ENCODE measurements around the gene GOSR1.
"Not testable (repeated sequence)": the region's sequence is repeated elsewhere in the genome, so short reads cannot be mapped to it uniquely, and the experiment has no call there.

Gene GOSR1

DNA sequence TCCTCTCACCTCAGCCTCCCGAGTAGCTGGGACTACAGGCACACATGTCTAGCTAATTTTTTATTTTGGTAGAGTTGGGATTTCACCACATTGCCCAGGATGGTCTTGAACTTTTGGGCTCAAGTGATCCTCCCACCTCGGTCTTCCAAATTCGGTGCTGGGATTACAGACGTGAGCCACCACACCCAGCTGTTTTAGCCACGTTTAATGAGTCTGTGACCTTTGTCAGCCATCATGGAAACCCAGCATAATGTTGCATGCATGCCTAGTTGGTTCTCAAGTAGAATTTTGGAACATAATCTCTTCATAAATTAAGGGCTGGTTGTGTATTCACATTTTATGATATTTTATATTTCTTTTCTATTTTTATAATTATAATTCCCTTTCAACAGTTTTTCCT is 42.0 kb downstream of the GOSR1 start:
- ATAC-seq: no peak
- TF ChIP-seq ESRRG (CRISPR knock-in tag; IDR thresholded peaks at IDR 0.05) (no peak), ZNF8 (CRISPR knock-in tag; IDR thresholded peaks at IDR 0.05) (no peak), ZFP30 (CRISPR knock-in tag; IDR thresholded peaks at IDR 0.05) (no peak), TCF4 (CRISPR knock-in tag; IDR thresholded peaks at IDR 0.05; ENCODE audit: borderline replicate concordance) (no peak), TOX (CRISPR knock-in tag; IDR thresholded peaks at IDR 0.05; ENCODE audit: borderline replicate concordance) (no peak)

DNA sequence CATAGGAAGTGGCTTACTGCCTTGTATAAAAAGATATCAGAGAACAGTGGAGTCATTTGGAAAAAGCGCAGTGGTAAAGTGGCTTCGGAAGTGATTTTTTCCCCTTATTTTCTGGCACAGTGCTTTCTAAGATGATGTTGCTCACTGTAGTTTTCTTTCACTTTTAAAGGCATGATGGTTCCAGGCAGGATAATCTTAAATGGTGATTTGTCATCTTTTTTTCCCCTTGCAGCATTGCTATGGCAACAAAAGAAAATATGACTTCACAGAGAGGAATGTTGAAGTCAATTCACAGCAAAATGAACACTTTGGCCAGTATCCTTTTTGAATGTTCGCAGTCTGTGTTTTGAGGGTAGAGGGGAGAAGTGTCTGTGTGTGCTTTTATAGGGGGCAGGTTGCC is 42.5 kb downstream of the GOSR1 start:
- ATAC-seq: peak; percentile 87

DNA sequence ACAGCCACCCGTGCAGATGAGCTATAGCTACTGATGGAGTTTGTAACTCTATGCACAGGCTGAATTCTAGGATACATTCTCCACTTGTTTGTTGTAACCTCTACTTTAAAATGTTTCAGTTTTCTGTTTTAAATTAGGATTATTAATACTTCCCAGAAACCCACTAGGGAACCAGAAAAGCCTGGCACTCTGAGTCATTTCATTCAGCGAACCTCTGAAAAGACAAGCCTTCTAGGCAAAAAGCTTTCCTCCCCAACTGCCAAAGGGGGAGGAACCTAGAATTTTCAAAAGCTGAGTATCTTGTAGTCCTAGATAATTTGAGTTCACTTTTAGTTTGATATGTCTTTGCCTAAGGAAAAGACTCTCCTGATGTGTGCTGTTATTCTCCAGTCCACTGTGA is 43.2 kb downstream of the GOSR1 start:
- ATAC-seq: peak; percentile 82
- TF ChIP-seq ZNF8 (CRISPR knock-in tag; IDR thresholded peaks at IDR 0.05) (no peak), ZNF70 (CRISPR knock-in tag; IDR thresholded peaks at IDR 0.05) (no peak)
- TF ChIP-seq, protein P1, sequence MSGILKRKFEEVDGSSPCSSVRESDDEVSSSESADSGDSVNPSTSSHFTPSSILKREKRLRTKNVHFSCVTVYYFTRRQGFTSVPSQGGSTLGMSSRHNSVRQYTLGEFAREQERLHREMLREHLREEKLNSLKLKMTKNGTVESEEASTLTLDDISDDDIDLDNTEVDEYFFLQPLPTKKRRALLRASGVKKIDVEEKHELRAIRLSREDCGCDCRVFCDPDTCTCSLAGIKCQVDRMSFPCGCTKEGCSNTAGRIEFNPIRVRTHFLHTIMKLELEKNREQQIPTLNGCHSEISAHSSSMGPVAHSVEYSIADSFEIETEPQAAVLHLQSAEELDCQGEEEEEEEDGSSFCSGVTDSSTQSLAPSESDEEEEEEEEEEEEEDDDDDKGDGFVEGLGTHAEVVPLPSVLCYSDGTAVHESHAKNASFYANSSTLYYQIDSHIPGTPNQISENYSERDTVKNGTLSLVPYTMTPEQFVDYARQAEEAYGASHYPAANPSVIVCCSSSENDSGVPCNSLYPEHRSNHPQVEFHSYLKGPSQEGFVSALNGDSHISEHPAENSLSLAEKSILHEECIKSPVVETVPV (CRISPR knock-in tag; IDR thresholded peaks at IDR 0.05): no peak

More for the DNA sequence above, 42.5 kb downstream of the GOSR1 start:
- TF ChIP-seq OSR1 (CRISPR knock-in tag; IDR thresholded peaks at IDR 0.05) (no peak), ISL1 (CRISPR knock-in tag; IDR thresholded peaks at IDR 0.05) (peak; percentile 51; the same call in 1 of the 2 replicates), ZFP30 (CRISPR knock-in tag; IDR thresholded peaks at IDR 0.05) (no peak), ZNF565 (CRISPR knock-in tag; conservative IDR thresholded peaks at IDR 0.05; ENCODE audit: low read depth) (no peak), CSDC2 (CRISPR knock-in tag; IDR thresholded peaks at IDR 0.05) (no peak), PPARA (CRISPR knock-in tag; IDR thresholded peaks at IDR 0.05; ENCODE audit: borderline replicate concordance) (no peak)
- TF ChIP-seq, protein P2, sequence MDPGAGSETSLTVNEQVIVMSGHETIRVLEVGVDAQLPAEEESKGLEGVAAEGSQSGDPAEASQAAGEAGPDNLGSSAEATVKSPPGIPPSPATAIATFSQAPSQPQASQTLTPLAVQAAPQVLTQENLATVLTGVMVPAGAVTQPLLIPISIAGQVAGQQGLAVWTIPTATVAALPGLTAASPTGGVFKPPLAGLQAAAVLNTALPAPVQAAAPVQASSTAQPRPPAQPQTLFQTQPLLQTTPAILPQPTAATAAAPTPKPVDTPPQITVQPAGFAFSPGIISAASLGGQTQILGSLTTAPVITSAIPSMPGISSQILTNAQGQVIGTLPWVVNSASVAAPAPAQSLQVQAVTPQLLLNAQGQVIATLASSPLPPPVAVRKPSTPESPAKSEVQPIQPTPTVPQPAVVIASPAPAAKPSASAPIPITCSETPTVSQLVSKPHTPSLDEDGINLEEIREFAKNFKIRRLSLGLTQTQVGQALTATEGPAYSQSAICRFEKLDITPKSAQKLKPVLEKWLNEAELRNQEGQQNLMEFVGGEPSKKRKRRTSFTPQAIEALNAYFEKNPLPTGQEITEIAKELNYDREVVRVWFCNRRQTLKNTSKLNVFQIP (CRISPR knock-in tag; IDR thresholded peaks at IDR 0.05; ENCODE audit: borderline replicate concordance, low read depth): no peak

DNA sequence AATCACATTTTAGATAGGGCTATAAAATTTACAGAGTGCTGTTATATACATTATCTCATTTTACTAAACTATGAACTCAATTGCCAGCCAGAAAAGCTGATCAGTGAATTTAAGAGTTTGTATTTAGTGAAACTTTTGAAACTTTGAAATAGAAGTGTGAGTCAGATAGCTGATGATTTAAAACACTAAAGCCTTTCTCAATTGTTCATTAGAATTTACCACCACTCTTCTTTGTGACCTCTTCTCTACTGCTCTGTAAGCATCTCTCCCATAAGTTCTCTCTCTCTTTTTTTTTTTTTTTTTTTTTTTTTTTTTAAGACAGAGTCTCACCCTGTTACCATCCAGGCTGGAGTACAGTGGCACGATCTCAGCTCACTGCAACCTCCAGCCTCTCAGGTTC is 43.7 kb downstream of the GOSR1 start:
- peak; percentile 13; the same call in 1 of the 3 replicates for ATAC-seq
- TF ChIP-seq, protein P1 (CRISPR knock-in tag; IDR thresholded peaks at IDR 0.05): no peak
- TF ChIP-seq BACH2 (CRISPR knock-in tag; IDR thresholded peaks at IDR 0.05; ENCODE audit: borderline replicate concordance) (no peak), ISL1 (CRISPR knock-in tag; IDR thresholded peaks at IDR 0.05) (no peak), ZNF8 (CRISPR knock-in tag; IDR thresholded peaks at IDR 0.05) (no peak), SNAI2 (CRISPR knock-in tag; IDR thresholded peaks at IDR 0.05) (no peak), ZFP30 (CRISPR knock-in tag; IDR thresholded peaks at IDR 0.05) (no peak), TCF4 (CRISPR knock-in tag; IDR thresholded peaks at IDR 0.05; ENCODE audit: borderline replicate concordance) (no peak), ZFP3 (CRISPR knock-in tag; IDR thresholded peaks at IDR 0.05) (no peak), CSDC2 (CRISPR knock-in tag; IDR thresholded peaks at IDR 0.05) (no peak), ZNF70 (CRISPR knock-in tag; IDR thresholded peaks at IDR 0.05) (no peak), PPARA (CRISPR knock-in tag; IDR thresholded peaks at IDR 0.05; ENCODE audit: borderline replicate concordance) (no peak)
- TF ChIP-seq, protein P3, sequence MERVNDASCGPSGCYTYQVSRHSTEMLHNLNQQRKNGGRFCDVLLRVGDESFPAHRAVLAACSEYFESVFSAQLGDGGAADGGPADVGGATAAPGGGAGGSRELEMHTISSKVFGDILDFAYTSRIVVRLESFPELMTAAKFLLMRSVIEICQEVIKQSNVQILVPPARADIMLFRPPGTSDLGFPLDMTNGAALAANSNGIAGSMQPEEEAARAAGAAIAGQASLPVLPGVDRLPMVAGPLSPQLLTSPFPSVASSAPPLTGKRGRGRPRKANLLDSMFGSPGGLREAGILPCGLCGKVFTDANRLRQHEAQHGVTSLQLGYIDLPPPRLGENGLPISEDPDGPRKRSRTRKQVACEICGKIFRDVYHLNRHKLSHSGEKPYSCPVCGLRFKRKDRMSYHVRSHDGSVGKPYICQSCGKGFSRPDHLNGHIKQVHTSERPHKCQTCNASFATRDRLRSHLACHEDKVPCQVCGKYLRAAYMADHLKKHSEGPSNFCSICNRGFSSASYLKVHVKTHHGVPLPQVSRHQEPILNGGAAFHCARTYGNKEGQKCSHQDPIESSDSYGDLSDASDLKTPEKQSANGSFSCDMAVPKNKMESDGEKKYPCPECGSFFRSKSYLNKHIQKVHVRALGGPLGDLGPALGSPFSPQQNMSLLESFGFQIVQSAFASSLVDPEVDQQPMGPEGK (CRISPR knock-in tag; IDR thresholded peaks at IDR 0.05; ENCODE audit: borderline replicate concordance): no peak
- TF ChIP-seq, protein P4, sequence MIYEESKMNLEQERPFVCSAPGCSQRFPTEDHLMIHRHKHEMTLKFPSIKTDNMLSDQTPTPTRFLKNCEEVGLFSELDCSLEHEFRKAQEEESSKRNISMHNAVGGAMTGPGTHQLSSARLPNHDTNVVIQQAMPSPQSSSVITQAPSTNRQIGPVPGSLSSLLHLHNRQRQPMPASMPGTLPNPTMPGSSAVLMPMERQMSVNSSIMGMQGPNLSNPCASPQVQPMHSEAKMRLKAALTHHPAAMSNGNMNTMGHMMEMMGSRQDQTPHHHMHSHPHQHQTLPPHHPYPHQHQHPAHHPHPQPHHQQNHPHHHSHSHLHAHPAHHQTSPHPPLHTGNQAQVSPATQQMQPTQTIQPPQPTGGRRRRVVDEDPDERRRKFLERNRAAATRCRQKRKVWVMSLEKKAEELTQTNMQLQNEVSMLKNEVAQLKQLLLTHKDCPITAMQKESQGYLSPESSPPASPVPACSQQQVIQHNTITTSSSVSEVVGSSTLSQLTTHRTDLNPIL (CRISPR knock-in tag; IDR thresholded peaks at IDR 0.05; ENCODE audit: low read depth): no peak

DNA sequence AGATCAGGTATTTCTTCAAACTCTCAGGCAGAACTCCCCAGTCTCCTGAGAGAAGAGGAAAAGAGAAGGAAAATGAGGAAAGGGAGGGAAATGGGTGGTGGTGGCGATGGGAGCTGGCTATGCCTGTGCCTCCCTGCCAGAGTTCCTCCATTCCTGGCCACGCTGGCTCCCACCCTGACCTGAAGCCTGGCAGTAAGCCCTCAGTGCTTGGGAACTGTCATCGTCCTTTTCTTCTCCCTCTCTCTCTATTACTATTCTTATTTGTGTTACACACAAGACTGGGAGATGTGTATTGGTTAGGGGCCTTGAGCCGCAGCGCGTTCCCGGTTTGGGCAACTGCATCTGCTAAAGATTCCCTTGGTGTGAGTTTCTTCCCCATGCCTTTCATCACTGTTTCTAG is 44.6 kb downstream of the GOSR1 start:
- ATAC-seq: no peak
- TF ChIP-seq ZNF565 (CRISPR knock-in tag; conservative IDR thresholded peaks at IDR 0.05; ENCODE audit: low read depth) (no peak), SNAI2 (CRISPR knock-in tag; IDR thresholded peaks at IDR 0.05) (no peak), RARB (CRISPR knock-in tag; IDR thresholded peaks at IDR 0.05) (no peak), BACH2 (CRISPR knock-in tag; IDR thresholded peaks at IDR 0.05; ENCODE audit: borderline replicate concordance) (no peak), ZNF8 (CRISPR knock-in tag; IDR thresholded peaks at IDR 0.05) (no peak), ZC3H10 (CRISPR knock-in tag; IDR thresholded peaks at IDR 0.05) (no peak), ARNTL (CRISPR knock-in tag; IDR thresholded peaks at IDR 0.05; ENCODE audit: borderline replicate concordance, low read depth) (no peak)

DNA sequence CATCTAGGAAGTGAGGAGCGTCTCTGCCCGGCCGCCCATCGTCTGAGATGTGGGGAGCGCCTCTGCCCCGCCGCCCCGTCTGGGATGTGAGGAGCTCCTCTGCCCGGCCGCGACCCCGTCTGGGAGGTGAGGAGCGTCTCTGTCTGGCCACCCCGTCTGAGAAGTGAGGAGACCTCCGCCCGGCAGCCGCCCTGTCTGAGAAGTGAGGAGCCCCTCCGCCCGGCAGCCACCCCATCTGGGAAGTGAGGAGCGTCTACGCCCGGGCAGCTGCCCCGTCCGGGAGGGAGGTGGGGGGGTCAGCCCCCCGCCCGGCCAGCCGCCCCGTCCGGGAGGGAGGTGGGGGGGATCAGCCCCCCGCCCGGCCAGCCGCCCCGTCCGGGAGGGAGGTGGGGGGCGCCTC is 46.0 kb downstream of the GOSR1 start:
- ATAC-seq: not testable (repeated sequence)

Data from SK-N-SH treated with all-trans-retinoic acid at 6 μM for 48 hours (cell line).